HEK293 (cell line): ENCODE results near the gene MDGA2.

Source experiments
- CTCF ChIA-PET: fragments of 350-600 bp; formaldehyde crosslinking; extraction: SDS; loops from one replicate; lab custom pipeline; 2021; ENCODE audit warnings: antibody characterized with exemption; lab: Yijun Ruan, JAX
- POLR2A ChIA-PET: fragments of 300-600 bp; formaldehyde crosslinking; extraction: SDS; loops from one replicate; lab custom pipeline; 2020; ENCODE audit warnings: antibody characterized with exemption, inconsistent platforms; lab: Yijun Ruan, JAX
- H3K27ac ChIP-seq: fragments of 200-500 bp; sonication (Bioruptor generic); 2 replicates; pipeline ENCODE4 v1.5.1; 2014; ENCODE audit warnings: low read depth, low read length, control low read depth, inconsistent platforms; ENCODE audit errors: extremely low read depth
- H3K36me3 ChIP-seq, 2 experiments: fragments of 200-500 bp in 1 of 2; sonication (Bioruptor generic) in 1 of 2; 1 replicate in 1 of 2; 2 replicates in 1 of 2; pipeline ENCODE4 v1.5.1; 2014 to 2017; ENCODE audit warnings: inconsistent platforms in 2 of 2, low read length in 2 of 2; ENCODE audit not compliant: control insufficient read depth in 2 of 2, insufficient read depth in 1 of 2
- H3K4me1 ChIP-seq: fragments of 200-500 bp; sonication (Bioruptor generic); 2 replicates; pipeline ENCODE4 v1.5.1; 2014; ENCODE audit warnings: mild to moderate bottlenecking, low read length, inconsistent platforms; ENCODE audit not compliant: control insufficient read depth, insufficient read depth
- H3K4me3 ChIP-seq: 2 replicates; pipeline ENCODE4 v1.5.1; 2011; ENCODE audit warnings: low read depth, mild to moderate bottlenecking, control low read depth, low read length, moderate library complexity
- H3K9me3 ChIP-seq: fragments of 200-500 bp; sonication (Bioruptor generic); 2 replicates; pipeline ENCODE4 v1.5.1; 2014; ENCODE audit warnings: low read depth, low read length, inconsistent platforms; ENCODE audit not compliant: control insufficient read depth, insufficient read depth
- GLIS2 ChIP-seq: fragments of 450-650 bp; formaldehyde crosslinking; IDR thresholded peaks from 2 replicates; pipeline ENCODE4 v1.5.1; 2016; ENCODE audit warnings: missing biosample characterization, missing genetic modification characterization
- KLF16 ChIP-seq: fragments of 450-650 bp; formaldehyde crosslinking; IDR thresholded peaks from 2 replicates; pipeline ENCODE4 v1.5.1; 2017; ENCODE audit warnings: missing biosample characterization, missing genetic modification characterization
- KLF8 ChIP-seq: fragments of 450-650 bp; formaldehyde crosslinking; IDR thresholded peaks from 2 replicates; pipeline ENCODE4 v1.5.1; 2016; ENCODE audit warnings: missing biosample characterization, missing genetic modification characterization
- OVOL3 ChIP-seq: fragments of 450-650 bp; formaldehyde crosslinking; IDR thresholded peaks from 2 replicates; pipeline ENCODE4 v1.5.1; 2016; ENCODE audit warnings: missing biosample characterization, missing genetic modification characterization
- REPIN1 ChIP-seq: fragments of 450-650 bp; formaldehyde crosslinking; IDR thresholded peaks from 2 replicates; pipeline ENCODE4 v1.5.1; 2017; ENCODE audit warnings: missing biosample characterization, missing genetic modification characterization, low read depth
- SALL2 ChIP-seq: fragments of 450-650 bp; formaldehyde crosslinking; IDR thresholded peaks from 2 replicates; pipeline ENCODE4 v1.5.0; 2017; ENCODE audit warnings: missing biosample characterization, mild to moderate bottlenecking, missing genetic modification characterization, borderline replicate concordance
- SCRT1 ChIP-seq: fragments of 450-650 bp; formaldehyde crosslinking; IDR thresholded peaks from 2 replicates; pipeline ENCODE4 v1.5.1; 2016; ENCODE audit warnings: missing biosample characterization, missing genetic modification characterization, borderline replicate concordance
- SP2 ChIP-seq: fragments of 450-650 bp; formaldehyde crosslinking; IDR thresholded peaks from 2 replicates; pipeline ENCODE4 v1.5.1; 2016; ENCODE audit warnings: missing biosample characterization, missing genetic modification characterization
- TCF7L2 ChIP-seq: IDR thresholded peaks from 2 replicates; pipeline ENCODE4 v1.6.1; 2011; ENCODE audit warnings: low read depth, mild to moderate bottlenecking, inconsistent platforms, low read length, moderate library complexity, borderline replicate concordance
- ZNF121 ChIP-seq: fragments of 450-650 bp; formaldehyde crosslinking; IDR thresholded peaks from 2 replicates; pipeline ENCODE4 v1.5.1; 2016; ENCODE audit warnings: missing biosample characterization, missing genetic modification characterization
- ZNF169 ChIP-seq: fragments of 450-650 bp; formaldehyde crosslinking; IDR thresholded peaks from 2 replicates; pipeline ENCODE4 v1.5.1; 2016; ENCODE audit warnings: missing biosample characterization, missing genetic modification characterization
- ZNF221 ChIP-seq: fragments of 450-650 bp; formaldehyde crosslinking; IDR thresholded peaks from 2 replicates; pipeline ENCODE4 v1.5.1; 2017; ENCODE audit warnings: missing biosample characterization, missing genetic modification characterization, borderline replicate concordance
- ZNF223 ChIP-seq: fragments of 450-650 bp; formaldehyde crosslinking; IDR thresholded peaks from 2 replicates; pipeline ENCODE4 v1.5.1; 2016; ENCODE audit warnings: missing biosample characterization, missing genetic modification characterization
- ZNF391 ChIP-seq: fragments of 450-650 bp; formaldehyde crosslinking; IDR thresholded peaks from 2 replicates; pipeline ENCODE4 v1.5.1; 2016; ENCODE audit warnings: low read depth, missing biosample characterization, missing genetic modification characterization, borderline replicate concordance
- ZNF623 ChIP-seq: fragments of 450-650 bp; formaldehyde crosslinking; IDR thresholded peaks from 2 replicates; pipeline ENCODE4 v1.5.1; 2016; ENCODE audit warnings: missing biosample characterization, missing genetic modification characterization
- ZNF670 ChIP-seq: fragments of 450-650 bp; formaldehyde crosslinking; IDR thresholded peaks from 2 replicates; pipeline ENCODE4 v1.5.1; 2016; ENCODE audit warnings: missing biosample characterization, missing genetic modification characterization, low read depth
- ZNF768 ChIP-seq: fragments of 450-650 bp; formaldehyde crosslinking; IDR thresholded peaks from 2 replicates; pipeline ENCODE4 v1.5.1; 2018; ENCODE audit warnings: missing biosample characterization, mild to moderate bottlenecking, missing genetic modification characterization
- ZNF785 ChIP-seq: fragments of 450-650 bp; formaldehyde crosslinking; IDR thresholded peaks from 2 replicates; pipeline ENCODE4 v1.5.1; 2016; ENCODE audit warnings: missing biosample characterization, missing genetic modification characterization
- TF ChIP-seq, protein P1 (sequence below): sonication (generic); formaldehyde crosslinking; IDR thresholded peaks from 2 replicates; pipeline ENCODE4 v1.8.1; 2022; ENCODE audit warnings: mild to moderate bottlenecking, moderate library complexity, missing genetic modification reagents
- TF ChIP-seq, protein P2 (sequence below): fragments of 450-650 bp; formaldehyde crosslinking; IDR thresholded peaks from 2 replicates; pipeline ENCODE4 v1.5.0; 2017; ENCODE audit warnings: missing biosample characterization, missing genetic modification characterization, borderline replicate concordance
- TF ChIP-seq, protein P3 (sequence below): fragments of 450-650 bp; formaldehyde crosslinking; IDR thresholded peaks from 2 replicates; pipeline ENCODE4 v1.5.1; 2016; ENCODE audit warnings: missing biosample characterization, missing genetic modification characterization
- TF ChIP-seq, protein P4 (sequence below): fragments of 450-650 bp; formaldehyde crosslinking; IDR thresholded peaks from 2 replicates; pipeline ENCODE4 v1.5.1; 2017; ENCODE audit warnings: missing biosample characterization, missing genetic modification characterization
- TF ChIP-seq, protein P5 (sequence below): fragments of 450-650 bp; IDR thresholded peaks from 2 replicates; pipeline ENCODE4 v1.5.1; 2018; ENCODE audit warnings: missing biosample characterization, mild to moderate bottlenecking, missing genetic modification characterization

MDGA2 gene

DNA sequence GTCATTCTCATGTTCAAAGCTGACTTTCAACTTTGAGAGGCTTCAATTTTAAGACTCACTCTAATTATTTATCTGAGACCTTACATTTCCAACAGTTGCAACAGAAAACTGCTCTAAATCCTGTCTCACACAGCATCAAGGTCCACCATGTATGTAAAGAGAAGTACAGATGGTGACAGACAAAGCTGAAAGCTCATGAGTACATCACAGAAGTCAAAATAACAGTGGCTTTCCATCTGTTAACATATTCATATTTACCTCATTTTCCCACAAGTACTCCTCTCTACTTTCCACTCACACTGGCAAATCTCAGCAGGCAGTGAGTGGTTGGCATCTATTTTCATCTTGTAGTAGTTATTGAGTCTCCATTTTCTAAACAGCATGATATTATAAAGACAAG is 192.0 kb downstream of the MDGA2 start:
- H3K36me3 ChIP-seq: no peaks in the 10 kb centered on the region
- no peaks in the 10 kb centered on the region for H3K9me3 ChIP-seq
- H3K4me1 ChIP-seq: no peaks in the 10 kb centered on the region
- no peak overlapping the region for H3K27ac ChIP-seq
- H3K4me3 ChIP-seq: no peak overlapping the region
- CTCF ChIA-PET: no interaction called here
- POLR2A ChIA-PET: no interaction called here
- TF ChIP-seq ZNF221 (tag by site-specific recombination) (no peak), SALL2 (tag by site-specific recombination) (no peak), TCF7L2 (no peak), REPIN1 (no peak), GLIS2 (tag by site-specific recombination) (no peak), SP2 (tag by site-specific recombination) (no peak), ZNF223 (tag by site-specific recombination) (no peak), ZNF785 (no peak), ZNF623 (tag by site-specific recombination) (no peak), KLF8 (no peak), ZNF391 (tag by site-specific recombination) (no peak), ZNF169 (no peak), ZNF768 (tag by site-specific recombination) (no peak), ZNF670 (tag by site-specific recombination) (no peak), SCRT1 (tag by site-specific recombination) (no peak)
- TF ChIP-seq, protein P1, sequence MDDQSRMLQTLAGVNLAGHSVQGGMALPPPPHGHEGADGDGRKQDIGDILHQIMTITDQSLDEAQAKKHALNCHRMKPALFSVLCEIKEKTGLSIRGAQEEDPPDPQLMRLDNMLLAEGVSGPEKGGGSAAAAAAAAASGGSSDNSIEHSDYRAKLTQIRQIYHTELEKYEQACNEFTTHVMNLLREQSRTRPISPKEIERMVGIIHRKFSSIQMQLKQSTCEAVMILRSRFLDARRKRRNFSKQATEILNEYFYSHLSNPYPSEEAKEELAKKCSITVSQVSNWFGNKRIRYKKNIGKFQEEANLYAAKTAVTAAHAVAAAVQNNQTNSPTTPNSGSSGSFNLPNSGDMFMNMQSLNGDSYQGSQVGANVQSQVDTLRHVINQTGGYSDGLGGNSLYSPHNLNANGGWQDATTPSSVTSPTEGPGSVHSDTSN (CRISPR knock-in tag): no peak
- TF ChIP-seq, protein P2, sequence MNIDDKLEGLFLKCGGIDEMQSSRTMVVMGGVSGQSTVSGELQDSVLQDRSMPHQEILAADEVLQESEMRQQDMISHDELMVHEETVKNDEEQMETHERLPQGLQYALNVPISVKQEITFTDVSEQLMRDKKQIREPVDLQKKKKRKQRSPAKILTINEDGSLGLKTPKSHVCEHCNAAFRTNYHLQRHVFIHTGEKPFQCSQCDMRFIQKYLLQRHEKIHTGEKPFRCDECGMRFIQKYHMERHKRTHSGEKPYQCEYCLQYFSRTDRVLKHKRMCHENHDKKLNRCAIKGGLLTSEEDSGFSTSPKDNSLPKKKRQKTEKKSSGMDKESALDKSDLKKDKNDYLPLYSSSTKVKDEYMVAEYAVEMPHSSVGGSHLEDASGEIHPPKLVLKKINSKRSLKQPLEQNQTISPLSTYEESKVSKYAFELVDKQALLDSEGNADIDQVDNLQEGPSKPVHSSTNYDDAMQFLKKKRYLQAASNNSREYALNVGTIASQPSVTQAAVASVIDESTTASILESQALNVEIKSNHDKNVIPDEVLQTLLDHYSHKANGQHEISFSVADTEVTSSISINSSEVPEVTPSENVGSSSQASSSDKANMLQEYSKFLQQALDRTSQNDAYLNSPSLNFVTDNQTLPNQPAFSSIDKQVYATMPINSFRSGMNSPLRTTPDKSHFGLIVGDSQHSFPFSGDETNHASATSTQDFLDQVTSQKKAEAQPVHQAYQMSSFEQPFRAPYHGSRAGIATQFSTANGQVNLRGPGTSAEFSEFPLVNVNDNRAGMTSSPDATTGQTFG (tag by site-specific recombination): no peak
- TF ChIP-seq, protein P3, sequence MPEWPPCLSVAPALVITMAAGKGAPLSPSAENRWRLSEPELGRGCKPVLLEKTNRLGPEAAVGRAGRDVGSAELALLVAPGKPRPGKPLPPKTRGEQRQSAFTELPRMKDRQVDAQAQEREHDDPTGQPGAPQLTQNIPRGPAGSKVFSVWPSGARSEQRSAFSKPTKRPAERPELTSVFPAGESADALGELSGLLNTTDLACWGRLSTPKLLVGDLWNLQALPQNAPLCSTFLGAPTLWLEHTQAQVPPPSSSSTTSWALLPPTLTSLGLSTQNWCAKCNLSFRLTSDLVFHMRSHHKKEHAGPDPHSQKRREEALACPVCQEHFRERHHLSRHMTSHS: no peak

DNA sequence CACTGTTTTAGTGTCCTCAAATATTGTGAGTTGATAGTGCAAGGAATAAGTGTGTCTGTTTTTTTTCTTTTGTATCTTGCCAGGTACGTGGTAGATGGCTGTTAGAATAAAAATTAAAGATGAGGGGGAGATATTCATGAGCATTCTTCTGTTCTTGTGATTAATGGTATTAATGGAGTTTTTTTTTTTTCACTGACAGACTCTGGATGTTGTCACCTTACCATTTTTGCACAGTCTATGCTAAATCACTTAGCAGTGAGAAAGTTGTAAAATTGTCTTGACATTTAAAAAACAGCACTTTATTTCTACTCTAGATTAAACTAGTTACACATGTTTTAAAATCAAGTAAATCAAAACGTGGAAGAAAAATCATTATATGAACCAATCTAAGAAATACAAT is 204.3 kb downstream of the MDGA2 start:
- H3K4me3 ChIP-seq: no peak overlapping the region
- TF ChIP-seq, protein P4, sequence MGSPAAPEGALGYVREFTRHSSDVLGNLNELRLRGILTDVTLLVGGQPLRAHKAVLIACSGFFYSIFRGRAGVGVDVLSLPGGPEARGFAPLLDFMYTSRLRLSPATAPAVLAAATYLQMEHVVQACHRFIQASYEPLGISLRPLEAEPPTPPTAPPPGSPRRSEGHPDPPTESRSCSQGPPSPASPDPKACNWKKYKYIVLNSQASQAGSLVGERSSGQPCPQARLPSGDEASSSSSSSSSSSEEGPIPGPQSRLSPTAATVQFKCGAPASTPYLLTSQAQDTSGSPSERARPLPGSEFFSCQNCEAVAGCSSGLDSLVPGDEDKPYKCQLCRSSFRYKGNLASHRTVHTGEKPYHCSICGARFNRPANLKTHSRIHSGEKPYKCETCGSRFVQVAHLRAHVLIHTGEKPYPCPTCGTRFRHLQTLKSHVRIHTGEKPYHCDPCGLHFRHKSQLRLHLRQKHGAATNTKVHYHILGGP (tag by site-specific recombination): no peak
- no peak for TF ChIP-seq ZNF121 (tag by site-specific recombination)
- TF ChIP-seq, protein P5, sequence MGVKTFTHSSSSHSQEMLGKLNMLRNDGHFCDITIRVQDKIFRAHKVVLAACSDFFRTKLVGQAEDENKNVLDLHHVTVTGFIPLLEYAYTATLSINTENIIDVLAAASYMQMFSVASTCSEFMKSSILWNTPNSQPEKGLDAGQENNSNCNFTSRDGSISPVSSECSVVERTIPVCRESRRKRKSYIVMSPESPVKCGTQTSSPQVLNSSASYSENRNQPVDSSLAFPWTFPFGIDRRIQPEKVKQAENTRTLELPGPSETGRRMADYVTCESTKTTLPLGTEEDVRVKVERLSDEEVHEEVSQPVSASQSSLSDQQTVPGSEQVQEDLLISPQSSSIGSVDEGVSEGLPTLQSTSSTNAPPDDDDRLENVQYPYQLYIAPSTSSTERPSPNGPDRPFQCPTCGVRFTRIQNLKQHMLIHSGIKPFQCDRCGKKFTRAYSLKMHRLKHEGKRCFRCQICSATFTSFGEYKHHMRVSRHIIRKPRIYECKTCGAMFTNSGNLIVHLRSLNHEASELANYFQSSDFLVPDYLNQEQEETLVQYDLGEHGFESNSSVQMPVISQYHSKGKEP (tag by site-specific recombination): no peak
- no peak for TF ChIP-seq OVOL3 (tag by site-specific recombination)
- no peak for TF ChIP-seq KLF16 (tag by site-specific recombination)
- POLR2A ChIA-PET: no interaction called here
- H3K27ac ChIP-seq: no peak overlapping the region
- CTCF ChIA-PET: no interaction called here
- no peaks in the 10 kb centered on the region for H3K4me1 ChIP-seq
- H3K36me3 ChIP-seq: no peaks in the 10 kb centered on the region
- no peaks in the 10 kb centered on the region for H3K9me3 ChIP-seq
